Measurements from ENCODE around the gene PSEN2. TPM values are rescaled to one million over a fixed set of nuclear protein-coding genes. Genes with fewer than 3 reads are reported as not detected.
A peak's percentile ranks its signal among the peaks of the same experiment; 100 is the strongest.
"Not testable (repeated sequence)": the region's sequence is repeated elsewhere in the genome, so short reads cannot be mapped to it uniquely, and the experiment has no call there.

Gene PSEN2
- polyA plus RNA-seq (ENCODE audit: insufficient read length in 10 of 10) = 100 to 1,000 TPM in 6 of 10 donors, 10 to 100 TPM in 4; 61.1 to 126 (median 101) TPM
- long read RNA-seq, donor 1, partial matches to known transcripts = 20 of 23 reads
- long read RNA-seq, donor 1, other reads (novel, unspliced or antisense) = 0 of 23 reads
- long read RNA-seq, donor 2 = 0 reads
- long read RNA-seq, donor 3 = 0 reads
- long read RNA-seq, donor 4, partial matches to known transcripts = 6 of 7 reads
- long read RNA-seq, donor 4, other reads (novel, unspliced or antisense) = 0 of 7 reads
- long read RNA-seq, donor 5, partial matches to known transcripts = 22 of 27 reads
- long read RNA-seq, donor 5, other reads (novel, unspliced or antisense) = 0 of 27 reads
- long read RNA-seq, donor 6, partial matches to known transcripts = 19 of 24 reads
- long read RNA-seq, donor 6, other reads (novel, unspliced or antisense) = 0 of 24 reads
- long read RNA-seq, donor 7, partial matches to known transcripts = 5 of 6 reads
- long read RNA-seq, donor 7, other reads (novel, unspliced or antisense) = 0 of 6 reads
- long read RNA-seq, donor 8, partial matches to known transcripts = 0 of 2 reads
- long read RNA-seq, donor 8, other reads (novel, unspliced or antisense) = 0 of 2 reads
- long read RNA-seq, donor 9 = 0 reads

- DNase-seq = peak; percentile 46 to 84 (median 60)
These were observed at the start of gene PSEN2 for GRCh38 chr1:226870401-226871279. Gene PSEN2 (plus strand): TSS chr1:226870616. CDS start chr1:226881908, 11,292 bp downstream.

DNA sequence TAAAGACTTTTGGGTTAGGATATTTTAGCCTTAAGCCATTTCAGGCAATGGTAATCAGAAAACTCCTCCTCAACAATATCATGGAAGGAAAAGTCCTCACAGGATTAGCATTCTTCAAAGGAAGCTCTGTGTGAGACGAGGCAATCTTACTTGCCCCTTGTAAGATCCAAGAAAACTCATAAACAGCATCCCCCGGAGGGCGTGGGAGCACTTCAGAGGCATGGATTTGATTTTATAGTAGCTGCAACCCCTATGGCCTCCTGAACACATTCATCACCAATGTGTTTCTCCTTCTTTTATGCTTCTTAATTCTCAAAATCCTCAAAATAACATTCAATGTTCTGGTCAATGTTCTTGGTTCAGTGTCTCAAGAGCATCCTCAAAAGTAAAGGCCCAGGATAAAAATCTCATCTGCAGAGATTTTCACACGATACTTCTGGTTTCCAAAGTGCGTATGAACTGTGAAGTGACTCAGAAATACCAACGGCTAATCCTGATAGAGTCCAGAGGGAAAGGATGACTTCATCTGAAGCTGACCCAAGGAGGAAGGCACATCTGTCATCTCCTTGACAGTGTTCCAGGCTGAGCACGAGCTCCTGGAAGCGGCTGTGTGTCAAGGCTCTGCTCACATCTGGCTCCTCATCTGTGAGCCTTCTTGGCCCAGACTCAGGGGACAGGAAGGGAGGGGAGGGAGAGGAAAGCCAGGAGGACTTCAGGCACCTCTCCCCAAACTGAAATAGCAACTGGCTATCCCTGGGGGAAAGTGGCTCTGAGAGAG, 49.3 kb upstream of the PSEN2 start:
- peak; percentile 91 to 97 (median 96) for DNase-seq

- DNase-seq = peak in 1 of 3 donors; percentile 76
These were observed 48.7 kb upstream of the PSEN2 start for GRCh38 chr1:226821719-226822085.

DNA sequence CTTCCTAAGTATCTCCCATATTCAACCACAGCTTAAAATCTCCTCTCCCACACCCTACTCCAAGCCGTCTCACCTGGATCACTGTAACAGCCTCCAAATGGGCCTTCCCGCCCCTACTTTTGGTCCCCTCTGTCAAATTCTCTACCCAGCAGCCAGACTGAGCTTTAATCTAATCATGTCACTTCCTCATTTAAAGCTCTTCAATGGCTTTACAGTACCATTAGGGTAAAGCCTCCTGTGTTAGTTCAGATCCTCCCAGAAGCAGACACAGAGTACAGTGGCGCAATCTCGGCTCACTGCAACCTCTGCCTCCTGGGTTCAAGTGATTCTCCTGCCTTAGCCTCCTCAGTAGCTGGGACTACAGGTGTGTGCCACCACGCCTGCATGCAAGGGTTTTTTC, 46.8 kb upstream of the PSEN2 start:
- no peak for DNase-seq

DNA sequence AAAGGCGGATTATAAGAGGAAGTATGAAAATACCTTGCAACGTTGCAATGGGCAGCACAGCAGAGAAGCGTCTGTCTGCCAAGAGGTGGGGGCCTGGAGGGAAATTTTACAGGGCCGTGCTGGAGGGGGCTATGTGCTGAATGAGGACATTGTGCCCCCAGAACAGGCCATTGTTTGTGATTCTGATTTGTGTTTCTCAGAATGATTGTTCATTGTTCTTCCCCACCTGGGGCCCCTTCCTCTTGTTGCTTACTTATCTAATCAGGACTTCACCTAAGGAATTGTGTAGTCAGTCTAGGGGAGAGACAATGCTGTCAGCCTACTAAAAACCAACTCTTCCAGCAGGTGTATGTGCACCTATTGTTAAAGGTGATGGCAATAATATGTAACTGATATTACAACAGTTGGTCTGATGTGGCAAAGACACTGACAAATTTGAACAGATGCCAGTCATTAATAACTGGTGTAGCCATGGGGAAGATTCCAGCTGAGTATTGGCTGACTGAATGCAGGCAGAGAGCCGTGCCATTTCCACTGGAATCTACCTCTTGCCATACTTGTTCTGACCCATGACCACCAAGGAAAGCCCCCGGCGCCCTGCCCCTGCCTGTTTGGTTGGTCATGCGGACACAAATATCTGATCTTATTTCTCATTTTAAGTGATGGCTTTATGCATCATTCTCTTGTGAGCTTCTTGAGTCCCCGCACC, 45.2 kb upstream of the PSEN2 start:
- DNase-seq = no peak

DNA sequence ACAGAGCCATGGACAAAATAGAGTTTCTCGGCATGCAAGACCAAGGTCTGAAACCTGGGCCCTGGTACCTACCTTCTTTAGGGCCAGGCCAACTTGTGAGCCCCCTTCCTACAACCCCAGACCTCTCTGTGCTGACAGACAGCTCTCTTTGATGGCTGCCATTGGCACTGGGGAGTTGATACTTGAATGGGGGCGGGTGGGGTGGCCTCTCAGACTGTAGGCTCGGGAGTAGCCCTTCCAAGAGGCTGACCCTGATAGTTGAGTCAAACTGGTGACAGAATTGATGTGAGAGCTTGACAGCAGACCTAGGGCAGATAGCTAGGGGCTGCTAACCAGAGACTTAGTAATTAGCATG, 44.7 kb upstream of the PSEN2 start:
- no peak for DNase-seq

DNA sequence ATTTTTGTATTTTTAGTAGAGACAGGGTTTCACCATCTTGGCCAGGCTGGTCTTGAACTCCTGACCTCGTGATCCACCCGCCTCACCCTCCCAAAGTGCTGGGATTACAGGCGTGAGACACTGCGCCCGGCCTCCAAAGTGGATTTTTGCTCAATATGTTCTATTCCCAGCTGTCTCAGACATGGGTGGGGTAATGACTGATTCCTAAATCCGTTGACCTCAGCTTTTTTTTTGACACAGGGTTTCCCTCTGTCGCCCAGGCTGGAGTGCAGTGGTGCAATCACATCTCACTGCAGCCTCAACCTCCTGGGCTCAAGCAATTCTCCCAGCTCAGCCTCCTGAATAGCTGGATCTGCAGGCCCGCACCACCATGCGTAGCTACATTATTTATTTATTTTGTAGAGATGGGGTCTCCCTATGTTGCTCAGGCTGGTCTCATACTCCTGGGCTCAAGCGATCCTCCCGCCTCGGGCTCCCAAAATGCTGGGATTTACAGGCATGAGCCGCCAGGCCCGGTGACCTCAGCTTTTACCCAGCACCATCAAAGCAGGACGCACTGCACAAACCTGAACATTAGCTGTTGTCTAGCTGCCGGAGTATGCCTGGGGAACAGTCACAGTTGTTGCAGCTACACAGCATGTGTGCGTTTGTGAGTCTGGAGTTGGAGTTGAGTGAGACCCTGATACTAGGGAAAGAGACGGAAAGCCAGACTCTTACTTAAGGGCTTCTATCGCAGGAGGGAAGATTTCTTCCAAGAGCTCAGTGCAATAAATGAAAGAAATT, 43.7 kb upstream of the PSEN2 start:
- DNase-seq = no peak

DNA sequence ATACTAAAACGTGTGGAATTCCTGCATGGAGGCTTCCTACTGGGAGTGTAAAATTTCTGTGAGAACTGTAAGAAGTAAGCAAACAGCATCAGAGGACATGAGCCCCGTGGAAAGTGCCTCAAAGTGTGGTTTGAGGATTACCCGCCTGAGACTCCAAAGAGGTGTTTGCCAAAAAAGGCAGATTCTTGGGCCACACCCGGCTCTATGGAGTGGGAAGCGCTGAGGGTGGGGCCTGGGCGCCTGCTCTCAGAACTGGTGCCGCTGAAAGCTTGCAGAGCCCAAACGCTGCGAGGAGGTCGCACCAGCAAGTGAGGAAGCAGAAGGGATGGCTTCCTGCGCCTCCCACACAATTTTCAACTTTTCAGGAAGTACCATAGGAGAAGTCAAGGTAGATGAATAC, 43.0 kb upstream of the PSEN2 start:
- peak in 2 of 3 donors; percentile 59 to 77 for DNase-seq

- peak; percentile 96 to 97 (median 97) for DNase-seq
These were observed 42.4 kb upstream of the PSEN2 start for GRCh38 chr1:226827968-226828513.

DNA sequence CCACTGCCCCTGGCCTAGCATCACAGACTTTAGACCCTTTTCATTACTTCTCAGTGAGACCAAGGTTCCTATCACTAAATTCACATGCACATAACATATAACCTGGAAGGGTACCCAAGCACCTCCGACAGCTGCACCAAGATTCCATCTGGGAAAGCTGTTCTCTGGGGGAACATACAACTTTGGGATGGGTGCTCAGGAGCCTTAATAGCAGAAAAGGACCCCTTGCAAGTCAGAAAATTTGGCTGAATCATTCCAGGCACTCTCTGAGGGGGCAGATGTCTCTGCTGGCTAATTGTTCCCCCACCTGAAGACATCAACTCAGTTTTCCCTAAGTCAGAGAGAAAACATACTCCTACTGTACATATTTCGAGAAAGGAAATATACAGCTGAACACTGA, 41.3 kb upstream of the PSEN2 start:
- DNase-seq = no peak

DNA sequence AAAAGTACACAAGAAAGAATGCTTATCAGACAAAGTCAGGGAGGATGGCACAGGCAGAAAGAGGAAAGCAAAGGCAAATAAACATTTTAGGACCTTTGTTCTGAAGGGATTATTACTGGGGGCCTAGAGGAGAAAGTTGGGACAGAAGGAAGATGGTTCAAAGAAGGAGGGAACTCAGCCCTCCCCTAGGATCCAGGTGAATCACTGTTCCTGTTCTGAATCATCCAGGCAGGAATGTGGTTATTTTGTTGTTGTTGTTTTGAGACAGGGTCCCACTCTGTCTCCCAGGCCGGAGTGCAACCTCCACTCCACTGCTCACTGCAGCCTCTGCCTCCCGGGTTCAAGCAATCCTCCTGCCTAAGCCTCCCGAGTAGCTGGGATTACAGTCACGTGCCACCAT, 38.5 kb upstream of the PSEN2 start:
- DNase-seq = no peak

GRCh38 chr1:226832613-226833012, 37.8 kb upstream of the PSEN2 start:
- no peak for DNase-seq

DNA sequence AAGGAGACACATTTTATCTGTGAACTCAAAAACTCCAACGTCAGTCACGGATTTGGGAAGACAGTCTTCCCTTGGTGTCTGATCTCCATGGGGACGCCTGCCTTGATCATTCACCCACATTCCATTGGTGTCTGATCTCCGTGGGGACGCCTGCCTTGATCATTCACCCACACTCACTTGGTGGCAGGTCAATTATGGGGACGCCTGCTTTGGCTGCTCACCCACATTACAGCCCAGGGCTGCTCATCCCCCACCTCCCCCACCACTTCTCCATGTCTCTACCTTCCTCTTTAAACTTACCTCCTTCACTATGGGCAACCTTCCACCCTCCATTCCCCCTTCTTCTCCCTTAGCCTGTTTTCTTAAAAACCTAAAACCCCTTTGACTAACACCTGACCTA, 36.2 kb upstream of the PSEN2 start:
- DNase-seq = not testable (repeated sequence)

- not testable (repeated sequence) for DNase-seq
These were observed 35.0 kb upstream of the PSEN2 start for GRCh38 chr1:226835396-226835795.

DNA sequence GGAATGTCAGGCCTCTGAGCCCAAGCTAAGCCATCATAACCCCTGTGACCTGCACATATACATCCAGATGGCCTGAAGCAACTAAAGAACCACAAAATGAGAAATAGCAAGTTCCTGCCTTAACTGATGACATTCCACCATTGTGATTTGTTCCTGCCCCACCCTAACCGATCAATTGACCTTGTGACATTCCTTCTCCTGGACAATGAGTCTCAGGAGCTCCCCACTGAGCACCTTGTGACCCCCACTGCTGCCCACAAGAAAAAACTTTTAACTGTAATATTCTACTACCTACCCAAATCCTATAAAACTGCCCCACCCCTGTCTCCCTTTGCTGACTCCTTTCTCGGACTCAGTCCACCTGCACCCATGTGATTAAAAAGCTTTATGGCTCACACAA, 32.5 kb upstream of the PSEN2 start:
- not testable (repeated sequence) for DNase-seq

DNA sequence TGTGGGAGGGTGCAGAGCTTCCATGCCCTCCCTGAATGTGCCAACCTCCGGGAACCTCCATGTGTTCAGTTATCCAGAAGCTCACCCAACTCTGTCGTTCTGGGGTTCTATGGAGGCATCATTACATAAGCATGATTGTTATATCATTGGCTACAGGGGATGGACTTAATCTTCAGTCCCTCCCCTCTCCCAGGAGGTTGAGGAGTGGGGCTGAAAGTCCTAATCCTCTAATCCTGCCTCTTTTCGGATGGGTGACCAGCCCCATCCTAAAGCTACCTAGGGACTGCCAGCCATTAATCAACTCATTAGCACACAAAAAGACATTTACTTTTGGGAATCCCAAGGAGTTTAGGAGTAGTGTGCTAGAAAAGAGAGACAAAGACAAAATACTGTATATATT, 32.0 kb upstream of the PSEN2 start:
- no peak for DNase-seq

GRCh38 chr1:226845624-226846023, 24.8 kb upstream of the PSEN2 start:
- DNase-seq = no peak

DNA sequence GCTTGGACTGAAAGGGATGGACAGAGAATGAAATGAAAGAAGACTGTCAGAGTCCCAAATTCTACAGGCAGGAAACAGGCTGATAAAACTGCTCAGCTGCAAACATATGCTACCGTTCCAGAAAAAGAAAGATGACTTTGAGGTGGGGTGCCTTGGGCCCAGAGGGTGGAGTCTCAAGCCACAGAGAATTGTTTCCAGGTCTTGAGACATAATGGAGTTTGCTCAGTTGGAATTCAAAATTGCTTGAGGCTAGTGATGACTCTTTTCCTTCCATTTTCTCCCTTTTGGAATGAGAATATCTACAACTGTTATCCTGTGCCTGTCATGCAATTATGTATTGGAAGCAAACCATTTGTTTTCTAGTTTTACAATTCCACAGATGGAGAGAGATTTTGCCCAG, 23.6 kb upstream of the PSEN2 start:
- no peak for DNase-seq

- not testable (repeated sequence) for DNase-seq
These were observed 15.9 kb upstream of the PSEN2 start for GRCh38 chr1:226854548-226854947.

GRCh38 chr1:226862890-226863289, 7.5 kb upstream of the PSEN2 start:
- no peak for DNase-seq
